ENCODE results near the gene CDH4. TPM values are rescaled to one million over a fixed set of nuclear protein-coding genes. Genes with fewer than 3 reads are reported as not detected.

The CDH4 gene
- total and polyA plus RNA-seq, 2 donors from 2014 or later: 1.1 TPM; not detected in 1

- intact Hi-C loops (cut with DNase I): no loop called here
- Histone ChIP-seq H3K9ac (ENCODE audit: low read length in 3 of 3) (no peak overlapping the region), H3K27ac (ENCODE audit: low read depth in 2 of 2, low read length in 2 of 2) (no peak overlapping the region), H3K9me3 (ENCODE audit: control insufficient read depth in 2 of 3, insufficient read depth in 1 of 3, low read length in 3 of 3) (no peaks in the 10 kb centered on the region), H3K4me1 (ENCODE audit: control insufficient read depth in 2 of 3, insufficient read depth in 2 of 3, low read depth in 1 of 3, low read length in 3 of 3) (no peaks in the 10 kb centered on the region), H3K36me3 (ENCODE audit: control insufficient read depth in 2 of 3, insufficient read depth in 3 of 3, low read length in 3 of 3) (no peaks in the 10 kb centered on the region), H3K4me3 (ENCODE audit: low read length in 3 of 3) (no peak overlapping the region), H3K27me3 (ENCODE audit: control insufficient read depth, insufficient read depth, low read length) (no peaks in the 10 kb centered on the region)
- FAIRE-seq (no peak), DNase-seq (no peak)
- TF ChIP-seq CTCF (IDR thresholded peaks at IDR 0.05; ENCODE audit: borderline replicate concordance, extremely low read depth, insufficient read depth): no peak
Observed at GRCh38 chr20:61705386-61706258, 453.6 kb downstream of the CDH4 start.

GRCh38 chr20:61706259-61706961 lies 454.3 kb downstream of the CDH4 start:
- no peaks in the 10 kb centered on the region for H3K9me3 ChIP-seq (ENCODE audit: control insufficient read depth in 2 of 3, insufficient read depth in 1 of 3, low read length in 3 of 3)
- H3K36me3 ChIP-seq (ENCODE audit: control insufficient read depth in 2 of 3, insufficient read depth in 3 of 3, low read length in 3 of 3): no peaks in the 10 kb centered on the region
- DNase-seq (no peak), FAIRE-seq (no peak)
- no peak for TF ChIP-seq CTCF (IDR thresholded peaks at IDR 0.05; ENCODE audit: borderline replicate concordance, extremely low read depth, insufficient read depth)
- H3K27ac ChIP-seq (ENCODE audit: low read depth in 2 of 2, low read length in 2 of 2): no peak overlapping the region
- intact Hi-C loops (cut with DNase I): no loop called here
- no peaks in the 10 kb centered on the region for H3K27me3 ChIP-seq (ENCODE audit: control insufficient read depth, insufficient read depth, low read length)
- H3K4me3 ChIP-seq (ENCODE audit: low read length in 3 of 3): no peak overlapping the region
- no peak overlapping the region for H3K9ac ChIP-seq (ENCODE audit: low read length in 3 of 3)
- H3K4me1 ChIP-seq (ENCODE audit: control insufficient read depth in 2 of 3, insufficient read depth in 2 of 3, low read depth in 1 of 3, low read length in 3 of 3): no peaks in the 10 kb centered on the region

- no peaks in the 10 kb centered on the region for H3K4me1 ChIP-seq (ENCODE audit: control insufficient read depth in 2 of 3, insufficient read depth in 2 of 3, low read depth in 1 of 3, low read length in 3 of 3)
- no peaks in the 10 kb centered on the region for H3K9me3 ChIP-seq (ENCODE audit: control insufficient read depth in 2 of 3, insufficient read depth in 1 of 3, low read length in 3 of 3)
- no peak overlapping the region for H3K9ac ChIP-seq (ENCODE audit: low read length in 3 of 3)
- intact Hi-C loops (cut with DNase I): no loop called here
- TF ChIP-seq CTCF (IDR thresholded peaks at IDR 0.05; ENCODE audit: borderline replicate concordance, extremely low read depth, insufficient read depth): no peak
- no peaks in the 10 kb centered on the region for H3K27me3 ChIP-seq (ENCODE audit: control insufficient read depth, insufficient read depth, low read length)
- DNase-seq (no peak), FAIRE-seq (no peak)
- H3K27ac ChIP-seq (ENCODE audit: low read depth in 2 of 2, low read length in 2 of 2): no peak overlapping the region
- no peak overlapping the region for H3K4me3 ChIP-seq (ENCODE audit: low read length in 3 of 3)
- no peaks in the 10 kb centered on the region for H3K36me3 ChIP-seq (ENCODE audit: control insufficient read depth in 2 of 3, insufficient read depth in 3 of 3, low read length in 3 of 3)
Observed at GRCh38 chr20:61708891-61709290, 456.8 kb downstream of the CDH4 start.

Data from kidney (tissue), 14 donors.